ENCODE measurements around the gene TIMM29.

DNA sequence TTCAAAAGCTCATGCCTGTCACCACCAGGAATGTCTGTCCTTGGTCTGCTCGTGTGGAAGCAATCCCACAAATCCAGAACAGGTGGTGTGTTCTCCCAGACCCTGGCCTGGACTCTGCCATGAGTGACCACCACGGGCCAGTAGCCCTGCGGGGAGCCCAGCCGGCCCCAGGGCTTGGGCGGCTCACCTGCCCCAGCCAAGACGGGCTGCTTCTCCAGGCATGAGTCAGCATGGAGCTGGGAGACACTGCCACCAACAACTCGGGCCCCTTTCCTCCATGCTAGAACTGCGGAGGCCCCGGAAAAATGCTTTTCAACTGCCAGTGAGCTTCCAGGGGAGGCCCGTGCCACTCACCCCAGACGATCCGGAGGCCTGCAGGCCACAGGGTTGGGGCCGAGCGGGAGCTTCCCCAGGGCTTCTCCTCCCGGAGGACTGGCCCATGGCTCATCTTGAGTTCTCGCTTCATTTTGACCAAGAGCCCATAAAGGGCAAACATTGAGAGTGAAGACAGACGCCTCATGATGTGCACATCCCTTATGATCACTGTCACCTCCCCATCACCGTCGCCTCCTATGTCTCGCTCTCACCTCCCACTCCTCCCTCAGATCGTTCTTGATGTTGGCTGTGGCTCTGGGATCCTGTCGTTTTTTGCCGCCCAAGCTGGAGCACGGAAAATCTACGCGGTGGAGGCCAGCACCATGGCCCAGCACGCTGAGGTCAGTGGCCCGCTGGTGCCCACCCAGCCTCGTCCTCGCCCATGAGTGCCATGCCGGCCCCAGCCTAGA is 16.8 kb upstream of the TIMM29 start:
- TF ChIP-seq, protein P1, sequence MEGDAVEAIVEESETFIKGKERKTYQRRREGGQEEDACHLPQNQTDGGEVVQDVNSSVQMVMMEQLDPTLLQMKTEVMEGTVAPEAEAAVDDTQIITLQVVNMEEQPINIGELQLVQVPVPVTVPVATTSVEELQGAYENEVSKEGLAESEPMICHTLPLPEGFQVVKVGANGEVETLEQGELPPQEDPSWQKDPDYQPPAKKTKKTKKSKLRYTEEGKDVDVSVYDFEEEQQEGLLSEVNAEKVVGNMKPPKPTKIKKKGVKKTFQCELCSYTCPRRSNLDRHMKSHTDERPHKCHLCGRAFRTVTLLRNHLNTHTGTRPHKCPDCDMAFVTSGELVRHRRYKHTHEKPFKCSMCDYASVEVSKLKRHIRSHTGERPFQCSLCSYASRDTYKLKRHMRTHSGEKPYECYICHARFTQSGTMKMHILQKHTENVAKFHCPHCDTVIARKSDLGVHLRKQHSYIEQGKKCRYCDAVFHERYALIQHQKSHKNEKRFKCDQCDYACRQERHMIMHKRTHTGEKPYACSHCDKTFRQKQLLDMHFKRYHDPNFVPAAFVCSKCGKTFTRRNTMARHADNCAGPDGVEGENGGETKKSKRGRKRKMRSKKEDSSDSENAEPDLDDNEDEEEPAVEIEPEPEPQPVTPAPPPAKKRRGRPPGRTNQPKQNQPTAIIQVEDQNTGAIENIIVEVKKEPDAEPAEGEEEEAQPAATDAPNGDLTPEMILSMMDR (IDR thresholded peaks at IDR 0.05; ENCODE audit: low read length) = no peak
- no peak for TF ChIP-seq EZH2 (optimal IDR thresholded peaks at IDR 0.05; ENCODE audit: low read depth, low read length)
